GM19467 (cell line): ENCODE results near the gene IL11RA.

ENCODE experiments used
- ATAC-seq: cut with Tn5 transposase; IDR thresholded peaks from one replicate; pipeline ENCODE4 v1.9.1; 2021; ENCODE audit warnings: mild to moderate bottlenecking, moderate library complexity; ENCODE audit not compliant: unreplicated experiment

The IL11RA gene

GRCh38 chr9:34651876-34652601, at the start of gene IL11RA:
Gene IL11RA (plus strand): TSS chr9:34652185. CDS start chr9:34655218, 3,033 bp downstream.
- no peak for ATAC-seq

- ATAC-seq = no peak
Measured at GRCh38 chr9:34603610-34604231, 48.3 kb upstream of the IL11RA start.

- ATAC-seq = no peak
Measured at GRCh38 chr9:34606190-34606589, 45.8 kb upstream of the IL11RA start.

GRCh38 chr9:34606905-34607304, 45.1 kb upstream of the IL11RA start:
- no peak for ATAC-seq

GRCh38 chr9:34607331-34607730, 44.7 kb upstream of the IL11RA start:
- no peak for ATAC-seq

GRCh38 chr9:34610434-34611206, 41.4 kb upstream of the IL11RA start:
- ATAC-seq = no peak

GRCh38 chr9:34611251-34611810, 40.7 kb upstream of the IL11RA start:
- ATAC-seq = no peak

- ATAC-seq = peak; percentile 81
Measured at GRCh38 chr9:34611811-34612787, 39.9 kb upstream of the IL11RA start, which contains the start of gene RPP25L. Gene RPP25L (minus strand): TSS chr9:34612097. CDS start chr9:34611296, 801 bp downstream.

- no peak for ATAC-seq
Measured at GRCh38 chr9:34612788-34613390, 39.1 kb upstream of the IL11RA start.

GRCh38 chr9:34615132-34615531, 36.9 kb upstream of the IL11RA start:
- ATAC-seq = no peak

- ATAC-seq = peak; percentile 97
Measured at GRCh38 chr9:34620061-34620994, 31.7 kb upstream of the IL11RA start, which contains the start of gene DCTN3. Gene DCTN3 (minus strand): TSS chr9:34620495. CDS start chr9:34620464, 31 bp downstream.

- no peak for ATAC-seq
Measured at GRCh38 chr9:34623374-34624235, 28.4 kb upstream of the IL11RA start.

GRCh38 chr9:34624475-34625185, 27.4 kb upstream of the IL11RA start:
- ATAC-seq = no peak

- ATAC-seq = no peak
Measured at GRCh38 chr9:34625186-34625486, 26.8 kb upstream of the IL11RA start.

GRCh38 chr9:34627716-34628655, 24.0 kb upstream of the IL11RA start:
- ATAC-seq = no peak
